CD4-positive, alpha-beta T cell treated with Interleukin-1 beta for 1 hour (primary cell): ENCODE data around the gene DOCK7.
"Not testable (repeated sequence)": the region's sequence is repeated elsewhere in the genome, so short reads cannot be mapped to it uniquely, and the experiment has no call there.

Experiments
- DNase-seq, 2 donors: peaks; one replicate each; pipeline ENCODE4 v3.0.0-alpha.2; 2020 to 2022

DOCK7 gene, protein sequence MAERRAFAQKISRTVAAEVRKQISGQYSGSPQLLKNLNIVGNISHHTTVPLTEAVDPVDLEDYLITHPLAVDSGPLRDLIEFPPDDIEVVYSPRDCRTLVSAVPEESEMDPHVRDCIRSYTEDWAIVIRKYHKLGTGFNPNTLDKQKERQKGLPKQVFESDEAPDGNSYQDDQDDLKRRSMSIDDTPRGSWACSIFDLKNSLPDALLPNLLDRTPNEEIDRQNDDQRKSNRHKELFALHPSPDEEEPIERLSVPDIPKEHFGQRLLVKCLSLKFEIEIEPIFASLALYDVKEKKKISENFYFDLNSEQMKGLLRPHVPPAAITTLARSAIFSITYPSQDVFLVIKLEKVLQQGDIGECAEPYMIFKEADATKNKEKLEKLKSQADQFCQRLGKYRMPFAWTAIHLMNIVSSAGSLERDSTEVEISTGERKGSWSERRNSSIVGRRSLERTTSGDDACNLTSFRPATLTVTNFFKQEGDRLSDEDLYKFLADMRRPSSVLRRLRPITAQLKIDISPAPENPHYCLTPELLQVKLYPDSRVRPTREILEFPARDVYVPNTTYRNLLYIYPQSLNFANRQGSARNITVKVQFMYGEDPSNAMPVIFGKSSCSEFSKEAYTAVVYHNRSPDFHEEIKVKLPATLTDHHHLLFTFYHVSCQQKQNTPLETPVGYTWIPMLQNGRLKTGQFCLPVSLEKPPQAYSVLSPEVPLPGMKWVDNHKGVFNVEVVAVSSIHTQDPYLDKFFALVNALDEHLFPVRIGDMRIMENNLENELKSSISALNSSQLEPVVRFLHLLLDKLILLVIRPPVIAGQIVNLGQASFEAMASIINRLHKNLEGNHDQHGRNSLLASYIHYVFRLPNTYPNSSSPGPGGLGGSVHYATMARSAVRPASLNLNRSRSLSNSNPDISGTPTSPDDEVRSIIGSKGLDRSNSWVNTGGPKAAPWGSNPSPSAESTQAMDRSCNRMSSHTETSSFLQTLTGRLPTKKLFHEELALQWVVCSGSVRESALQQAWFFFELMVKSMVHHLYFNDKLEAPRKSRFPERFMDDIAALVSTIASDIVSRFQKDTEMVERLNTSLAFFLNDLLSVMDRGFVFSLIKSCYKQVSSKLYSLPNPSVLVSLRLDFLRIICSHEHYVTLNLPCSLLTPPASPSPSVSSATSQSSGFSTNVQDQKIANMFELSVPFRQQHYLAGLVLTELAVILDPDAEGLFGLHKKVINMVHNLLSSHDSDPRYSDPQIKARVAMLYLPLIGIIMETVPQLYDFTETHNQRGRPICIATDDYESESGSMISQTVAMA (N-terminal part only)

DNA sequence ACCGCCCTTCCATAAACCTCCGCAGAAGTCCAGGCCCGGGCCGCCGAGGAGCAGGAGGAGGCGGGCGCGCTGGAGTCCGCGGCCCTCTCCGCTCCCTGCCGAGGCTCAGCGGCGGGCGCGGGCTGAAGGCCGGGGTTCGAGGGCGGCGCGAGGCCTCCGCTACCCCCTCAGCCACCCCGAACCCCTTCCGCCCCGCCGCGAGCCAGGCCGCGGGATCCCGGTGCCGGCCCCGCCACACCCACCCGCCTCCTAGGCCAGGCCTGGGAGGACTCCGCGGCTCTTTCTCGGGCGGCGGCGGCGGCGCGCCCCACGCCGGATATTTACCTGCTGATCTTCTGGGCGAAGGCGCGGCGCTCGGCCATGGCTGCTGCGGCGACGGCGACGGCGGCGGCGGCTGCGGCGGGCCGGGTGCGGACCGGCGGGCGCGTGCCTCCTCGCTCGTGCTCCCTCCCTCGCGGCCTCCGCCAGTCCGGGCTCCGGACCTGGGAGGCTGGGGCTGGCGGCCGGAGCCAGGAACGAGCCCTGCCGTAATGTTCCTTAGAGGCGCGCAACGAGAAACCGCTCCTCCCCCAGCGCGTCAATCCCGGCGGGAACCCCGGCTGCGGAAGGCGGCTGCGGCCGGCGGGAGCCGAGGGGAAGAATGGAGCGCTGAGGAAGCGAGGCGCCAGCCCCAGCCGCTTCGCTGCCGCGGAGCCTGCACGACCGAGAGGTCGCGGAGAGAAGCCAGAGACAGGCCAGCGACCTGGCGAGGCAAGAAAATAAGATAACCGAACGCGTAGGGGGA is at the start of gene DOCK7:
DOCK7 (minus strand) TSS at position 484 of the 784 bp plus-strand sequence; CDS start at position 362, 122 bp downstream.
- DNase-seq = peak; percentile 45 to 47

DNA sequence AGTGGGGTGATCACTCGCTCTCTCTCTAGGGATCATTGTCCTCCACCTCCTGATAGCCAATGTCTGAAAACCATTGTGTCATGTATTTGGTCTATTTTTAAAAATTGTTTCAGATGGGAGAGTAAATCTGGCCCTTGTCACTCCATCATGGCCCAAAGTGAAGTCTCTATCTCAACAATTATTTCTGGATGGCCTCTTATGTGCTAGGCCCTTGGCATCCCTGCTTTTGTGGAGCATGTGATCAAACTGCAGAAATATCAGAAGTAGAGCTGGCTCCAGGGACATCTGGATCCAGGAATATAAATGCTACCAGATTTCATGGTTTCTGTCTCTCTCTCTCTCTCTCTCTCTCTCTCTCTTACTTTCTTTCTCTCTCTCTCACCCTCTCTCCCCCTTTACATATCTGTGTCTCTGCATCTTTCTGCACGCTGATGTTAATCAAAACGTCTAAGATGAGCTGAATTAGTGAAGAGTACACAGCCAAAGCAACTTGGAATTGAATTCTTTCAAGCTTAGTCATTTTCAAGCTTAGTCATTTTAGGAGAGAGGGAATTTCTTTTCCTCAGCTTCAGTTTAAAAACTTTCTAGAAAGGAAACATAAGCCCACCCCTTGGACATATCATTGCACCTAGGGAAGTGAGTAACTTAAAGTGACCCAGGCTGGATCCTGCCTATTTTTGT is 47.4 kb upstream of the DOCK7 start:
- no peak for DNase-seq

DNA sequence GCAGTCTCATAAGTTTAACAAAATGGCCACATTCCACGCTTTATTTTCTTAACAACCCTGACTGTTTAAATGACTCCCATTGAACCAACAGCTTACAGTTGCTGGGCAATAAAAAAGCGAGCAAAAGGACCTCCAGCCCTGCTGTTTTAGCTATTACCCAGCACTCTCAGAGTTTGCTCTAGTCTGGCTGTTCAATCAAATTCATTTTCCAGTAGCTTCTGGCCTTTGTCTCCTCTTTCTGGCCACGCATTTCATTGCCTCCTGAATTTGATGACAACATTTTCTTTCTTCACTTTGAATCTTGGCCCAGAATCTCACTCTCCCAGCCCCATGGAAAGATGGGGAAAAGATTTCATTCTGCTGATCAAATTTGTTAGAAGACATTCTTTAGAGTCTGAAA is 44.1 kb upstream of the DOCK7 start:
- no peak for DNase-seq

DNA sequence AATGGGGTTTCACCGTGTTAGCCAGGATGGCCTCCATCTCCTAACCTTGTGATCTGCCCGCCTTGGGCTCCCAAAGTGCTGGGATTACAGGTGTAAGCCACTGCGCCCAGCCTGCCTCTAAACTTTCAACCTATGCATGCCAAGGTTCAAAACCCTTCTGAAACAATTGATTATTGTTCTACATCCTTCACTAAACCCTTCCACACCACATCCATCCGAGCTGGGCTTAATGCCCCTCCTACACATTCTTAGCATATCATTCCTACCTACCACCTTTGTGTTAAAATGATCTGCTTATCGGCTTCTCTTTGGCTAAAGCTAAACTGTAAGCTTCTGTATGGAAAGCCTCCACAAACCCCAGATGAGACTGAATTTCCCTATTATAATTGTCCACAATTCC is 40.8 kb upstream of the DOCK7 start:
- DNase-seq = no peak

DNA sequence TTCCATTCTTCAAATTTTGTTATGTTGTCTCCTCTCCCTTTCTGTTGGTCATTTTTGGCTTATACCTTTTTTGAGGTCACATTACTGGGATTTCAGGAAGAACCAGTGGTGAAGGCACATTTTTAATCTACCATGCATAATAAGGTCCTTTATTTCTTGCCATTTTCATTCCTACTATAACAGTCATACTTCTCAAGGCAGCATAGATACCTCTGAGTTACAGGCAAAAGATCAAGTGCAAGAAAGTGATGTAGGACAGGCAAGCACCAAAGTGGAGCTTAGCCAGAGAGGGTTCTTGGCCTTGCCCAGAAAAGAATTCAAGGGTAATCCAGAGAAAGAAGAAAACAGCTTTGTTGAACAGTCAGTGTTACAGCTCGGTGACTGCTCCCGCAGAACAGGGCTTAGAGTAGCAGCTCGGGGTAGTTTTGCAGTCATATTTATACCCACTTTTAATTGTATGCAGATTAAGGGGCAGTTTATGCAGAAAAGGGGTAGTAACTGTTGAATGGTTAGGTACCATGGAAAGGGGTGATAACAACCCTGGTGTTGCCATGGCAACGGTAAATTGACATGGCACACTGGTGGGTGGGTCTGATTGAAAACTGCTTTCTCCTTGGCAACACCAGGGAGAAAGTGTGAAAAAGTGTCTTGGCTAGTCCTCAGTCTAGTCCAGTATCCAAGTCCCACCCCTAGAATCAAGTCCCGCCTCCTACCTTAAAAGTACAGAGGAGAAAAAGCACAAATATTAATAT is 39.6 kb upstream of the DOCK7 start:
- DNase-seq = no peak

DNA sequence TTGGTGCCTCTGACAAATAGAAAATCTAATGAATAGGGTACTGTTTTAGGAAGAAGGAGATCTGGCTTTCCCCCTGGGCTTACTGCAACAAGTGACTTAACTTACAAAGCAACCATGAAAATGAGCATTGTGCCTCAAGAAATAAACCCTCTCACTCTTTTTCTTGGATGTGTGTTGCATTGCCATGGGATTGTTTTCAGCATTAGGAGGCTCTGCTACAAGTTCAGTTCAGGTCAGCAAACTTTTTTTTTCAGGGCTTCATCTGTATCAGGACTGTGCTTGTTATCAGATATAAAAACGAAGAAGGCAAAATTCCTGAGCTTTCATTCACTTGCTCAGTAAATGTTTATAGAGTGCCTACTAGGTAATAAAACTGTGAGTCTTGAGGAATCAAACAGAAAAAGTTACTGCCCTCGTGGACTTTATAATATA is 37.8 kb upstream of the DOCK7 start:
- no peak for DNase-seq

DNA sequence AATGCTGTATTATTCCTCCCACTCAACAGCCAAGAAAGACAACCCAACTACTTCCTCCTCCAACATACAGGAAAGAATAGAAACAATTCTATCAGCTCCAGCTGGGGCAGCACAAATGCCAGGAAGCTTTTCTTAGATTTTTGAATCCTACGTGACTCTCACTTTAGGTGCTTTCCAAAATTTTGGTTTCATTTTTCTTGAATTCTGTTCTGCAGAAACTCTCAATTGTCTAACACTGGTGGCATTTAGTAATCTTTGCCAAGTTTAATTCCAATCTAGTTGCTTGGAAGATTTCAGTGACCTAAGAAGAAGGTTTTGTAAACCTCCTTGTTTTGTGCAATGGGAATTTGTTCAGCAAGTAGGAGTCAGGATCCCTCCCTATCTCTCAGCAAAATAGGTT is 37.1 kb upstream of the DOCK7 start:
- no peak for DNase-seq

DNA sequence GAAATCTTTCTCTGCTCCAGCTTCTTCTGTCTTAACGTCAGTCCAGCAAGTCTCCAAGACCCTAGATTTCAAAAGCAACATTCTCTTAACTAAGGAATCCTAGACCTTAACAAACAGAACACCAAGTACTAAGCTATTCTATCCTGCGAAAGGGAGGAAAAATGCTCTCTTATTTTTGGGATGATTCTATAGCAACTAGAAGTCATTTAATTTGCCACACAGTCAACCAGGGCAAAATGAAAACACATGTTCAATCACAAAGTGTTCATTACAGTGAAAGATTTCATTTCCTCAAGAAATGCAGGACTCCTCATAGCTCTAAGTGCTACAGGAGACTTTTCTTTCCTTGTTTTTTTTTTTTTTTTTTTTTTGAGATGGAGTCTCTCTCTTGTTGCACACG is 36.2 kb upstream of the DOCK7 start:
- no peak for DNase-seq

DNA sequence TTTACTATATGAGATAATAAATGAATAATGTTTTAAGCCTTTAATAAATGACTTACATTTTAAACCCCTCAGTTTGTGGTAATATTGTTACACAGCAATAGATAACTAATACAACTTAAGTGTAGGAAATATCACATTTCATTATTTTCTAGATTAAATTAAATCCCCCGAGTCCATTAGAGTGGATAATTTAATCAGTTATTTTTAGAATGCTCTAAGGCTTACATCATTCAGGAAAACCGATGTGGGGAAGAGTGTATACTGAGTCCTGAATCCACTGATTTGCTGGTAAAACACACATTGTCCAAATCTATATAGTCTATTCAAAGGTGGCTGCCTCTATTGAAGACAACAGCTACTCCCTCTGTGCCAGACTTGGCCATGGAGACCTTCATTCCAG is 35.7 kb upstream of the DOCK7 start:
- no peak for DNase-seq

DNA sequence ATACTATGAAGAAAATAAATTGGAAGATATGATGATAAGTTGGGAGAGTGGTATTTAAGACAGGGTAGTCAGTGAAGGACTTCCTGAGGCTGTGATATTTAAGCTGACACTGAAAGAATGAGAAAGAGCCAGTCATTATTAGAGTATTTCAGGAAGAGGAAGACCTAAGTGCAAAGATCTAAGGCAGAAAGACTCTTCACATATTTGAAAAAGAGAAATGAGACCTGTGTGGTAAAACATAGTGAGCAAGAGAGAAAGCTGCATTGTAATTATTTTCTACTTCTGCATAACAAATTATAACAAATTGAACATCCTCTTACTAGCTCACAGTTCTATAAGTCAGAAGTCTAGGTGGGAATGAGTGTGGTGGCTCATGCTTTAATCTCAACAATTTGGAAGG is 34.6 kb upstream of the DOCK7 start:
- no peak for DNase-seq

DNA sequence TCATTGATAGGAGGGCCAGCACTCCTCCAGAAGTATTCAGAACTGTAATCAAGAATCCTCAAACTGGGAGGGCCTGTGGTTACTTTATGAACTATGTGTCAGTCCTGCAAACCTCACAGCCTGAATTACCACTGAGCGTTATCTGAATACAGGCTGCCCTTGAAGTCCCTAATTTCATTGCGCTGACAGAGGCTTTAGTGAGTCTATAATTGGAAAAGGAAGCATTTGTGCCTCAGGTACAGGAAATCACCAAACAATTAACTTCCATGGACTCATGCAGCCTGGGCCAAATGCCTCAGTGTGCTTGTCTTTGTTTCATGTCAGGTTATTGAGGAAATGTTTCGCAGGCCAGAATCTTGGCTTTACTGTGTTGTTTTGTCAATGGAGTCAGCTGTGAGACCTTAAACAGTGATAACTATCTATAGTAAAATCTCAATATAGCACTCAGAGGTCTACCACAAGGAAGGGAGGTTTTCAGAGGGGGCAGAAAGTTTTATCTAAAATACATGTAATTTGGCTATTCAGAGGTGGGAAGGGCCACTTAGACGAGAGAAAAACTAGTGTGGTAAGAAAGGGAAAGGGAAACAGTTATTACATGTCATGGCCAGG is 32.9 kb upstream of the DOCK7 start:
- no peak for DNase-seq

DNA sequence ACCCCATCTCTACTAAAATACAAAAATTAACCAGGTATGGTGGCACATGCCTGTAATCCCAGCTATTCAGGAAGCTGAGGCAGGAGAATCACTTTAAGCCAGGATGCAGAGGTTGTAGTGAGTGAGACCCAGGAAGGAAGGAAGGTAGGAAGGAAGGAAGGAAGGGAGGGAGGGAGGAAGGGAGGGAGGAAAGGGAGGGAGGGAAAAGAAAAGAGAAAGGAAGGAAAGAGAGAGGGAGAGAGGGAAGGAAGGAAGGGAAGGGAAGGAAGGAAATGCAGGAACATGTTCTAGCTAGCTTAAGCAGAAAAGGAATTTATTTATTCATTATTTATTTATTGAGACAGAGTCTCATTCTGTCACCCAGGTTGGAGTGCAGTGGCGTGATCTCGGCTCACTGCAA is 30.2 kb upstream of the DOCK7 start:
- not testable (repeated sequence) for DNase-seq

DNA sequence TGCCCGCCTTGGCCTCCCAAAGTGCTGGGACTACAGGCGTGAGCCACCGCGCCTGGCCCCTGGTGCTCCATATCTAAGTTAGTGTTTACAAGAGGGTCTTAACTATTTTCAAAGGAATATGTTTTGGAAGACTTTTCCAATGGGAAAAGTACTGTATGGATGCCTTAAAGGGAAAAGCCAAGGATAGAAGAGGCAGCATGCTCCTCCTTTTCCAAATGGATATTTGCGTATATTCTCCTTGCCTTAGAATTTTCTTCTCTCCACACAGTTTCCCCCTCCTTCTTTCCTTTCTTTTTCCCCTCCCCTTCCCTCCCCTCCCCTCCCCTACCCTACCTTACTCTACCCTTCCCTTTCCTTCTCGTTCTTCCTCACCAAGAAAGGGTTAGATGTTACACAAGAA is 29.3 kb upstream of the DOCK7 start:
- DNase-seq = no peak

DNA sequence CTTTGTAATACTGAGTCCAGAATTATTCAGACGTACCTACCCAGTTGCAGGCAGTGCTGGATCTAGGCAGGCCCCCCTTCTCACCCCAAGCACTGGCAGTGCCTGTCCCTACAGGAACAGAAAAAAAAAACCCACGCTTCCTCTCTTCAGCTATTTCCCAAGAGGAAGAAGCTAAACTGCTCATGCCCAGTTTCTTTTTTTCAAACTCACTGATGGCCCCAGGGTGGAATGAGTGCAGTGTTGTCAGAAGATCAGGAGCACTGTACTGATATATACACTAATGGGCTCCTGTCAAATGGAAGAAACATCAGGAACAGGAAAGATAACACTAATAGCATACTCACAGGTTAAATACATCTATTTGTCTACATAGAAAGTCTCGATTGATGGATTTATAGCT is 28.2 kb upstream of the DOCK7 start:
- no peak for DNase-seq

DNA sequence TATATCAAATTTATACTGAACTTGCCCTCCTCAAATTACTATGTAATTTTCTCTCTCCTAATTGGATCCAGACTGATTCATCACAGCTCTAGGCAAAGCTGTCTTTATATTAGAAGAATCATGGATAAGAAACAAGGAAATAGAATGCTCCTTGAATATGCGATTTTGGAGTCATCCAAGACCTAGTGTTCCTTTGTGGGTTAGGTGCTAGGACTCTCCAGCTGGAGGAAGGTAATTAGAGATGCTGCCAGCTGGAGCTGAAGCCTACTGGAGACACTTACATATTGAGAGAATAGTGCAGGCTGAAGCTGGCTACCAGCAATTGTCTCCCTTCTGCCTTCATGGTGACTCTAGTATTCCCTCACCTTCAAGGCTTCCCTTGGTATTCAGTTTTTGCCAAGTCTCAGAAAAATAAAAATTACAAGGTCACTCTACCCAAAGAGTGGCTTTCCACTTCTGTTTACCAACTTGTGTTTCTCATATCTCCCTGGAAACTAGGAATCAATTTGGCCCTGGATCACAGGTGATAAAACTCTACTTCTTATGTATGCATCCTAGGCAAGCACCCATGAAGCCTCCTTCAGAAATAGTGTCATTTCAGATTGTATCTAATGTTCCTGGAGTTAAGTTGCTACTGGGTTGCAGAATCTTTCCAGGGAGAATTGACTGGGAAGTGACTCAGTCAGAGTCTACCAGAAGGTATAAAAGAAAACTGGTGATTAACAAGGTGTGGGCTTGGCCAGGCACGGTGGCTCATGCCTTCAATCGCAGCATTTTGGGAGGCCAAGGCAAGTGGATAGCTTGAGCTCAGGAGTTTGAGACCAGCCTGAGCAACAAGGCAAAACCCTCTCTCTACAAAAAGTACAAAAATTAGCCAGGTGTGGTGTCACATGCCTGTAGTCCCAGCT is 24.4 kb upstream of the DOCK7 start:
- DNase-seq = no peak

DNA sequence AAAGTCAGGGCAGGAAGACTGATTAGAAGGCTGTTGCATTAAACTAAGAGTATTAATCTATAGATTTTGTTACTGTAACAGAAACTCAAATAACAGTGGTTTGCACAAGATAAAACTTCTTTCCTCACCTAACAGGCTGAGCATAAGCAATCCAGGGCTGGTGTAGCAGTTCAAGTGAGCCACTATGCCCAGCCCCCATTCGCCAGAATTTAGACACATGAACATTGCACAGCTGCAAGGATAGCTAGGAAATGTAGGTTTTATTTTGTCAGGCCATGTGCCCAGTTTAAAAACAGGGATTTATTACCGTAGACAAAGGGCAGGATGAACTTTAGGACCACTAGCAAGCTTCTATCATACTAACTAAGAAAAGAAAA is 19.5 kb upstream of the DOCK7 start:
- no peak for DNase-seq

DNA sequence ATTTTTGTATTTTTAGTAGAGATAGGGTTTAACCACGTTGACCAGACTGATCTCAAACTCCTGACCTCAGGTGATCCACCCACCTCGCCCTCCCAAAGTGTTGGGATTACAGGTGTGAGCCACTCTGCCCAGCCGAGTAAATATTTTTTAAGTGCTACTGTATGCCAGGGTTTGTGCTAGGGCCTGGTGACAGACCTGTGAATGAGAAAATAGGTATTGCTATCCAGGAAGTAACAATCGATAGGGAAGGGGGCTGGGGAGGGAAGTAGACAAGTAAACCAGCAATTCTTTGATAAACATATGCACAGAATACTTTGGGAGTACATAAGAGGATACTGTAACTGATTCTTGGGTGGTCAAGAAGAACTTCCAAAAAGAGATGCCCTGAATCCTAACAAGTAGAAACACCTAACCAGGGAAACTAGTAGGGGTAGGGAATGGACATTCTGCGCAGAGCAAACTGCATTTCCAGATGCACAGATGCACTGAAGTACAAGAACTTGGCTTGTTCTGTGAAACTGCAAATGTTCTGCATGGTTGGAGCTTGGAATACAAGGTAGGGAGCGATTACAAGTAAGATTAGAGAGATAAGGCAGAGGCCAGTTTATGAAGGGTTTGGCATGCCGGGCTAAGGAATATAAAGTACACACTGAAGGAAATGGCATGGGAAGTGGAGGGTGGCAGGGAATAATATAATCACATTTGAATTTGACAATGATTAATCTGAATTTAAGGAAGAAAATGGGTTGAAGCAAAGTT is 19.0 kb upstream of the DOCK7 start:
- DNase-seq = no peak

DNA sequence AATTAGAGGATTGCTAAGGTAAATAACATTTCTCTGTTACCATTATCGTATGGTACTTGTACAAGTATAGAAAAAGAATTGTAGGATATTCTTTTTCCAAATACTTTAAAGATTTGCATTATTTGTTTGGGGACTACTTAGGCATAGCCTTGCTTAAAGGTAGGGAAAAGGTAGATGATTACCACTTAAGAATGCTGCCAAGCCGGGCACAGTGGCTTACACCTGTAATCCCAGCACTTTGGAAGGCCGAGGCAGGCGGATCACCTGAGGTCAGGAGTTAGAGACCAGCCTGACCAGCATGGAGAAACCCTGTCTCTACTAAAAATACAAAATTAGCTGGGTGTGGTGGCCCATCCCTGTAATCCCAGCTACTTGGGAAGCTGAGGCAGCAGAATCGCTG is 10.0 kb upstream of the DOCK7 start:
- not testable (repeated sequence) for DNase-seq

DNA sequence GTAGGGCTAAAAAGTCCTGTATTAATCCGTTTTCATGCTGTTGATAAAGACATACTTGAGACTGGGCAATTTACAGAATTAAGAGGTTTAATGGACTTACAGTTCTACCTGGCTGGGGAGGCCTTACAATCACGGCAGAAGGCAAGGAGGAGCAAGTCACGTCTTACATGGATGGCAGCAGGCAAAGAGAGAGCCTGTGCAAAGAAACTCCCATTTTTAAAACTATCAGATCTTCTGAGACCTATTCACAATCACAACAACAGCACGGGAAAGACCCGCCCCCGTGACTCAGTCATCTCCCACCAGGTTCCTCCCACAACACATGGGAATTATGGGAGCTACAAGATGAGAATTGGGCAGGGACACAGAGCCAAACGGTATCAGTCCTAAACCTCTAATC is 6.3 kb upstream of the DOCK7 start:
- not testable (repeated sequence) for DNase-seq
